Adrenal gland (tissue), 5 donors: Measurements from ENCODE around the gene SLC23A3.

Experiments used
- CTCF ChIP-seq, 6 experiments: fragments of 450-650 bp in 4 of 6; fragments of 200-600 bp in 2 of 6; sonication (generic) in 1 of 6; IDR thresholded peaks; 1 replicate in 5 of 6; 2 replicates in 1 of 6; pipeline versions ENCODE4 v1.5.1 to v1.8.0; 2016 to 2021; ENCODE audit warnings: antibody characterized with exemption in 6 of 6, mild to moderate bottlenecking in 2 of 6, moderate library complexity in 1 of 6
- POLR2A ChIP-seq, 2 donors: fragments of 450-650 bp; IDR thresholded peaks; one replicate each; pipeline ENCODE4 v1.6.1; 2017; ENCODE audit warnings: antibody characterized with exemption in 2 of 2, mild to moderate bottlenecking in 2 of 2, moderate library complexity in 1 of 2
- donor health status: DM: no; HTN: no; CAD: no.

- peak; percentile 79 to 85 for TF ChIP-seq POLR2A (IDR thresholded peaks at IDR 0.05)
- TF ChIP-seq CTCF (IDR thresholded peaks at IDR 0.05): peak in 1 of 6 experiments; percentile 3
These were observed 7.2 kb upstream of the SLC23A3 start, which contains the start of gene CNPPD1 for GRCh38 chr2:219176818-219177551.
